Heart right ventricle (tissue), 16 donors: ENCODE results near the gene HERC3. TPM values are rescaled to one million over a fixed set of nuclear protein-coding genes. Genes with fewer than 3 reads are reported as not detected.

Source experiments
- ATAC-seq, 8 donors: fragments of 200-7000 bp; cut with Tn5 transposase; one replicate each; pipeline ENCODE4 v1.9.1; 2020; ENCODE audit warnings: mild to moderate bottlenecking in 8 of 8, moderate library complexity in 8 of 8, moderate number of reproducible peaks in 1 of 8
- DNase-seq, 2 donors: peaks; one replicate each; pipeline ENCODE4 v3.0.0-alpha.2; 2020
- H3K27ac ChIP-seq, 10 donors: fragments of 200-600 bp; sonication (generic) in 2 of 10; one replicate each; pipeline versions ENCODE4 v1.5.0 to v1.8.0; 2020 to 2022; ENCODE audit warnings: mild to moderate bottlenecking in 3 of 10
- H3K27me3 ChIP-seq, 7 donors: fragments of 200-600 bp; one replicate each; pipeline ENCODE4 v1.8.0; 2021 to 2022; ENCODE audit warnings: mild to moderate bottlenecking in 2 of 7
- H3K36me3 ChIP-seq, 9 donors: fragments of 200-600 bp; sonication (generic) in 1 of 9; one replicate each; pipeline versions ENCODE4 v1.5.0 to v1.8.0; 2020 to 2022; ENCODE audit warnings: mild to moderate bottlenecking in 2 of 9
- H3K4me1 ChIP-seq, 9 donors: fragments of 200-600 bp; sonication (generic) in 1 of 9; one replicate each; pipeline versions ENCODE4 v1.5.0 to v1.8.0; 2020 to 2022; ENCODE audit warnings: mild to moderate bottlenecking in 4 of 9
- H3K4me3 ChIP-seq, 10 donors: fragments of 200-600 bp; sonication (generic) in 2 of 10; one replicate each; pipeline versions ENCODE4 v1.5.0 to v1.8.0; 2020 to 2022; ENCODE audit warnings: mild to moderate bottlenecking in 7 of 10, moderate library complexity in 2 of 10
- H3K9me3 ChIP-seq, 11 donors: fragments of 200-600 bp in 10 of 11; sonication (generic) in 2 of 11; one replicate each; pipeline versions ENCODE4 v1.5.0 to v1.8.0; 2013 to 2022; ENCODE audit warnings: mild to moderate bottlenecking in 2 of 11, control low read depth in 1 of 11, moderate library complexity in 1 of 11
- CTCF ChIP-seq, 9 donors: fragments of 200-600 bp; sonication (generic) in 2 of 9; IDR thresholded peaks; one replicate each; pipeline versions ENCODE4 v1.5.0 to v1.8.0; 2021 to 2022; ENCODE audit warnings: antibody characterized with exemption in 9 of 9, mild to moderate bottlenecking in 5 of 9, moderate library complexity in 1 of 9
- WGBS, 2 donors: extraction: QIAGEN DNeasy Blood & Tissue Kit; methylation state at CpG; one replicate each; pipeline ENCODE4 v1.1.7; 2013; ENCODE audit warnings: inconsistent platforms in 1 of 2; 5-methylcytosine and 5-hydroxymethylcytosine counted together
- intact Hi-C, 10 donors: fragments of 100-400 bp; cut with DNase I; formaldehyde crosslinking; loops; one replicate each; pipeline versions ENCODE4 v1.11.1 to v1.14.2; 2022
- polyA plus RNA-seq, 2 donors: library from polyadenylated mRNA; stranded (reverse); fragments of 200-250 nt; gene quantifications; one replicate each; pipeline ENCODE4 v1.2.3, GENCODE V29; 2013
- total RNA-seq, 10 donors: library from RNA; stranded (reverse); fragmentation: NEBNext Ultra II Directional in 3 of 10; extraction: Animal tissue kit (Norgen Biotek cat#: 25700) in 3 of 10; gene quantifications; one replicate each; pipeline versions ENCODE4 v1.2.1 to v1.2.4, GENCODE V29; 2021 to 2023
- donor health status: Arrhythmogenic right ventricular cardiomyopathy.
- donor health status: ischemic (EF 13 %, LVEDD 7.1; RV severe dilation, severe dysfunction).
- donor health status: healthy with polysubstance abuse.
- donor health status: DM: no; HTN: yes; CAD: no.
- donor health status: DM: no; HTN: no; CAD: no.
- donor health status: ischemic (EF 25% LVEDD 6.9; RV normal size, moderate dysfunction).
- donor health status: ischemic (EF 25% LVEDD 5.7; RV mildly dilated, moderate dysfunction).
- donor health status: healthy.
- donor health status: DM: yes; HTN: yes; CAD: no.
- donor health status: Ischemic cardiomyopathy.
- donor health status: ischemic (EF 35%, LVEDD 5.7; RV mildly dilated, moderate dysfunction).
- donor health status: nonischemic (EF 11% LVEDD 7.7; RV severe dilation, severe dysfunction).
- donor health status: DM: yes; HTN: yes; CAD: no.
- donor health status: PGD.
- donor health status: ischemic (EF 29% LVEDD 5.4; RV normal size, mild dysfunction).
- donor health status: nonischemic (EF 23%, LVEDD 6.1; RV moderate dilation, normal function).

HERC3 gene
- total and polyA plus RNA-seq, 12 donors, result 8.5 to 62.6 (median 46.5) TPM

- Histone ChIP-seq H3K27ac (no peak overlapping the region), H3K36me3 (no peaks in the 10 kb centered on the region), H3K27me3 (no peaks in the 10 kb centered on the region), H3K9me3 (peaks cover 0 to 34% (median 8%) of the 10 kb centered on the region in 11 donors), H3K4me1 (peaks cover 0 to 10% (median 1%) of the 10 kb centered on the region in 9 donors), H3K4me3 (no peak overlapping the region)
- no peak for ATAC-seq
- TF ChIP-seq CTCF (IDR thresholded peaks at IDR 0.05), result no peak
- no peak for DNase-seq
- WGBS, 2 donors, result 94 to 97% methylated on average over 2 of the region's 2 CpGs
- intact Hi-C loops, result no loop called here
Measured at GRCh38 chr4:88643932-88644331, 51.7 kb downstream of the HERC3 start.

GRCh38 chr4:88645994-88646393 lies 53.7 kb downstream of the HERC3 start:
- ATAC-seq (no peak), DNase-seq (no peak)
- Histone ChIP-seq H3K27ac (no peak overlapping the region), H3K36me3 (no peaks in the 10 kb centered on the region), H3K4me1 (peaks cover 0 to 21% (median 13%) of the 10 kb centered on the region in 9 donors), H3K27me3 (no peaks in the 10 kb centered on the region), H3K4me3 (no peak overlapping the region), H3K9me3 (peaks cover 0 to 23% (median 8%) of the 10 kb centered on the region in 11 donors)
- 94 to 95% methylated on average over 1 of the region's 1 CpG for WGBS, 2 donors
- intact Hi-C loops, result loop anchor here in 1 of 10 donors (5.0 kb wide), 1 partner anchor 424 kb away; no protein-coding TSS in a partner anchor
- no peak for TF ChIP-seq CTCF (IDR thresholded peaks at IDR 0.05)

GRCh38 chr4:88646528-88647280 lies 54.4 kb downstream of the HERC3 start:
- DNase-seq, result no peak
- TF ChIP-seq CTCF (IDR thresholded peaks at IDR 0.05), result no peak
- no peaks in the 10 kb centered on the region for H3K27me3 ChIP-seq
- peaks cover 0 to 4% (median 0%) of the 10 kb centered on the region in 9 donors for H3K36me3 ChIP-seq
- H3K4me1 ChIP-seq, result peaks cover 0 to 21% (median 13%) of the 10 kb centered on the region in 9 donors
- H3K4me3 ChIP-seq, result no peak overlapping the region
- intact Hi-C loops, result loop anchor here in 1 of 10 donors (5.0 kb wide), 1 partner anchor 424 kb away; no protein-coding TSS in a partner anchor
- no peak overlapping the region for H3K27ac ChIP-seq
- peaks cover 0 to 23% (median 8%) of the 10 kb centered on the region in 11 donors for H3K9me3 ChIP-seq
- ATAC-seq, result no peak
- WGBS, 2 donors, result 96 to 97% methylated on average over 7 of the region's 7 CpGs

- H3K4me3 ChIP-seq, result no peak overlapping the region
- no peaks in the 10 kb centered on the region for H3K9me3 ChIP-seq
- H3K27me3 ChIP-seq, result no peaks in the 10 kb centered on the region
- no peak for TF ChIP-seq CTCF (IDR thresholded peaks at IDR 0.05)
- no peak for DNase-seq
- no peak for ATAC-seq
- H3K36me3 ChIP-seq, result peaks cover 0 to 31% (median 4%) of the 10 kb centered on the region in 9 donors
- WGBS, 2 donors, result 73 to 82% methylated on average over 3 of the region's 3 CpGs
- H3K4me1 ChIP-seq, result peaks cover 0 to 21% (median 13%) of the 10 kb centered on the region in 9 donors
- H3K27ac ChIP-seq, result no peak overlapping the region
- intact Hi-C loops, result loop anchor here in 2 of 10 donors (5.0 to 10.0 kb wide), 2 partner anchors 55 to 427 kb away; partner anchors contain the start of gene HERC3 (in 1 of the 2)
Measured at GRCh38 chr4:88649716-88650115, 57.4 kb downstream of the HERC3 start.
